ENCODE results near the gene RAC3.
A peak's percentile ranks its signal among the peaks of the same experiment; 100 is the strongest.

GRCh38 chr17:82003411-82004381 lies 27.8 kb upstream of the RAC3 start:
- TF ChIP-seq CTCF (IDR thresholded peaks at IDR 0.05 in 2 of 3, conservative IDR thresholded peaks at IDR 0.05 in 1 of 3; ENCODE audit: borderline replicate concordance in 1 of 3, insufficient read depth in 1 of 3, low read depth in 2 of 3, low read length in 2 of 3) = peak in 2 of 3 experiments; percentile 18 to 20; a peak in 1 of 6 replicates
- TF ChIP-seq EZH2 (IDR thresholded peaks at IDR 0.05) = no peak
- TF ChIP-seq POLR2AphosphoS5 (IDR thresholded peaks at IDR 0.05; ENCODE audit: low read depth, low read length) = 0 out of 2 replicates have a peak, but pooled peaks have one; percentile 44
- TF ChIP-seq SP1 (IDR thresholded peaks at IDR 0.05; ENCODE audit: low read depth) = peak; percentile 96
- no peak for TF ChIP-seq CEBPB (IDR thresholded peaks at IDR 0.05; ENCODE audit: low read depth)
- no peak for TF ChIP-seq POLR2A (IDR thresholded peaks at IDR 0.05; ENCODE audit: borderline replicate concordance, extremely low read depth, insufficient read depth, insufficient read length)
- TF ChIP-seq YY1 (IDR thresholded peaks at IDR 0.05; ENCODE audit: extremely low read depth, insufficient replicate concordance, low read depth, low read length) = no peak
- peak; percentile 99 for TF ChIP-seq TCF7L2 (IDR thresholded peaks at IDR 0.05; ENCODE audit: borderline replicate concordance, extremely low read depth, insufficient read depth, insufficient read length)
- TF ChIP-seq FOSL1 (IDR thresholded peaks at IDR 0.05; ENCODE audit: low read depth) = no peak; the same call in 1 of the 2 replicates
- TF ChIP-seq RAD21 (IDR thresholded peaks at IDR 0.05; ENCODE audit: low read depth) = no peak
- no peak for TF ChIP-seq REST (IDR thresholded peaks at IDR 0.05; ENCODE audit: low read depth)
- TF ChIP-seq ZNF274 (IDR thresholded peaks at IDR 0.05; ENCODE audit: low read depth, low read length) = no peak
- no peak for TF ChIP-seq SRF (IDR thresholded peaks at IDR 0.05; ENCODE audit: low read depth)
- TF ChIP-seq MAX (IDR thresholded peaks at IDR 0.05) = peak; percentile 100
